ENCODE data around the gene LAD1.

LAD1 gene

DNA sequence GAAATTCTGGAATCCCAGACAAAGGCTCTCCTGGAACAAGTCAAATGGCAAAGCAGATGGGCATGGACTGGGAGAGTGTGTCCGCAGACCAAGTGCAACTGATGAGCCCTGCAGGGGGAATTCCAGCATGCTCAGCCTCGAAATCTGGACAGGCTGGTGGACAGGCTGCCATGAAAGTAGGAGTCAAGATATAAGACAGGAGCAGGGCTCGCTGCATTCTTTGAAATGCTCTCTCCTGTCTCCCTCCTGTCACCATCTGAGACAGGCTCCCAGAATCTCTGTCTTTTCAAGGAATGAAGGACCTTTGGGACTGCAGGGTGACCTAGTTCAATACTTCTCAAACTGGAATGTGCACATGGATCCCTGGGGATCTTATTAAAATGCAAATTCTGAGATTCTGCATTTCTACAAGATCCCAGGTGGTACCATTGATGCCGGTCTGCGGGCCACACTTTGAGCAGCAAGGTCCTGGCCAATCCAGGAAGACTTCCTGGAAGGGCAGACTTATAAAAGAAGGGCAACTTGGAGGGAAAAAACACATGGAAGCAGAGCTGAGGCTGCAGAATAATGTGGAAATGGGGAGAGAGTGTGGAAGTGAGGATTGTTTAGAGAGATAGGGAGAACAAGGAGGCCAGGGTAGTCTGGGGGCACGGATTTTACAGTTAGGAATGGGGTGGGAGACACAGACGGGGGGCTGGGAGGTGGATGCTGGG is 51.5 kb downstream of the LAD1 start:
- no peak for DNase-seq (ENCODE audit: low spot score)

DNA sequence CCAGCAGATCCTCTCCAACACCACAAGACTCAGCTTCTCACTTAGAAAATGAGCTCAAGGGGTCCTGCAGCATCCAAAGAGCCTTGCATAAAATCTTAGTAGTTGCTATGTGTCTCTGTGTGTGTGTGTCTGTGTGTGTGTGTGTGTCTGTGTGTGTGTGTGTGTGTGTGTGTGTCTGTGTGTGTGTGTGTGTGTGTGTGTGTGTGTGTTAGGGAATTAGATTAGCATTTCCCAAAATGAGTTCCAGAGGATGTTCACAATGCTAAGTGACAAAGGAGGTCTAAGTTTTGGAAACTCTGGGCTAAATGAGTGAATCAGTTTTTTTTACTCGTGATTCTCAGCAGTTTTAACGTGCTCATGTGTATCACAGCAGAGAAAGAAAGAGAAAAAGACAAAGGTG is 52.1 kb downstream of the LAD1 start:
- no peak for DNase-seq (ENCODE audit: low spot score)

DNA sequence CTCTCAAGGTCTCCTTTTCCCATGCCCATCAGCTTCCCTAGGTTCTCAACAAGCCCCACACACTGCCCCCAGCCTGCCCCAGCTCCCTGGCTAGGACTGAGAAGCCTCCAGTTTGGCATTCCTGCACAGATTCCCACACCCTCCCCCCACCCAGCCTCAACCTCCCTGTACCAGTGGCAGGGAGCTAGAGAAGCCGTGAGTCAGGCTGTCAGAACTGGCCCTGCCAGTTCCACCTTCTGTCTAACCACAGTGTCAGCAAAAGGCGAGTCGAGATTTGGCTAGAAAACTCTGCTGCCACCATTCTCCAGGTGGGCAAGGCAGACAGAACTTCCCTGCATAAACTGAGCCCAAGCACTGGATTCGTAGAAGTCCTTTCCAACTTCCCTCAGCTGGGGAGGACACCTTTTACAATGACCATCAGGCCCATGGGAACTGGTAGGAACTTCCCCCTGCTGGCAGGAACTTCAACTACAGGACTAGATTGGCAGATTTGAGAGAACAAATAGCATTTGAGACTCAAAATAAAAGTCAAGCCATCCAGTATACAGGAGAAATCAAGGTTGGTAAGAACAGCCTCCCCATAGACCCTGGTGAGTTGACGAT is 52.7 kb downstream of the LAD1 start:
- peak; percentile 61 for DNase-seq (ENCODE audit: low spot score)

DNA sequence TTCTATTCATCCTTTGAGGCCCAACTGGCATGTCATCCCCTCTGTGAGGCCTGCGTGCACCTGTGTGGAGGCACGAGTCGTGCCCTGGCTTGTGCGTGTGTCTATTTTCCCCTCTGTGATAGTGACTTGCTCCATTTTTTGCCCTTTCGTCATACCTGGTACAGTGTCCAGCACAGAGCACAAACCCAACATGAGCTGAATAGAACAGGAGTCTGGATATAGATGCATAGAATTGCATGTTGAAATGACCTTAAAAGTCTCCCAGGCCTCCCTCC is 54.1 kb downstream of the LAD1 start:
- DNase-seq (ENCODE audit: low spot score) = no peak

DNA sequence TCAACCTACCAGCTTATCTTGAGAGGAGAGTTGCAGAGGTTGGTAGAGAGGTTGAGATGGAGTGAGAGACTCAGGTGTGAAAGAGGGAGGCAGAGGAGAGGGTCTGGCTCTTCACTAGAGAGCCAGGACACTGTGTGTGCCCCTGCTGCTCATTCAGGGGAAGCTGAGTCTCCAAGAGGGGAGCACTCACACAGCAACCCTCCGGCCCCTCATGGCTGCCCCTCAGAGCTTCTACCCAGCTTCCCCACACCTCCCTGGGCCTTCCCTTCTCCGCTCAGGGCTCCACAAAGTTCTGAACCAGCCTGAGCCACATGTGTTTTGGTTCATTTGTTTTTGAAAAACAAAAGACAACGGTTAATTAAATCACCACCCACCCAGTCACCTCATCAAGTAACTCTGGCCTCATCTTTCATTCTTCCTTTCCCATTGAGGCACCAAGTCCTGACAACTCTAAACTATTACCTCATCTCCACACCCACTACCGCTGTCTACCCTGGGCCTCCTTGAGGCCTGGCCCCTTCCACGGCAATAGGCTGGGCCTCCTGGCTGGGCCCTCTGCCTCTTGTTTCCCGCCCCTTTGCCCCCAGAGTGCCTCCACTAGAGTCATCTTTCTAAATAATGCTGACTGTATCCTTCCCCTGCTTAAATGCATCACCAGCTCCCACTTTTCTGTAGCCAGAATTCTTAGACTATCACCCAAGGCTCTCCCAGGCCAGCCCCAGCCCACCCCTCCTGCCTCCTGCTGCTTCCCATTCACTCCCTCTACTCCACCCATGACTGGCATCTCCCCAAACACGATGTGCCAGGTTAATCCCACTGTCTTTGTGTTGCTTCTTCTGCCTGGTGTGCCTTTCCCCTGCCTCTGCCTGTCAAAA is 54.7 kb downstream of the LAD1 start:
- no peak for DNase-seq (ENCODE audit: low spot score)

DNA sequence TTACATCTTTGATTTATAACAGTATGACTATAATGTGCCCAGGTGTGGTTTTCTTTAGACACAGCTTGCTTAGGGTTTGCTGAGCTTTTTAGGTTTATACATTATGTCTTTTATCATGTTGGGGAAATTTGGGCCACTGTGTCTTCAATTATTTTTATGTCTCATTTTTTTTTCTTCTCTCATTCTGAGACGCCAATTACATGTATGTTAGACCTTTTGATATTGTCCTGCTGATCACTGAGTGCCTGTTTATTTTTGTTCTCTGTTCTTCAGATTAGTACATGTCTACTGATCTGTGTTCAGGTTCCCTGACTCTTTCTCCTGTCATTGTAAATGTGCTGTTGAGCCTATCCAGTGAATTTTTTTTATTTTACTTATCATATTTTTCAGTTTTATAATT is 57.7 kb downstream of the LAD1 start:
- no peak for DNase-seq (ENCODE audit: low spot score)

DNA sequence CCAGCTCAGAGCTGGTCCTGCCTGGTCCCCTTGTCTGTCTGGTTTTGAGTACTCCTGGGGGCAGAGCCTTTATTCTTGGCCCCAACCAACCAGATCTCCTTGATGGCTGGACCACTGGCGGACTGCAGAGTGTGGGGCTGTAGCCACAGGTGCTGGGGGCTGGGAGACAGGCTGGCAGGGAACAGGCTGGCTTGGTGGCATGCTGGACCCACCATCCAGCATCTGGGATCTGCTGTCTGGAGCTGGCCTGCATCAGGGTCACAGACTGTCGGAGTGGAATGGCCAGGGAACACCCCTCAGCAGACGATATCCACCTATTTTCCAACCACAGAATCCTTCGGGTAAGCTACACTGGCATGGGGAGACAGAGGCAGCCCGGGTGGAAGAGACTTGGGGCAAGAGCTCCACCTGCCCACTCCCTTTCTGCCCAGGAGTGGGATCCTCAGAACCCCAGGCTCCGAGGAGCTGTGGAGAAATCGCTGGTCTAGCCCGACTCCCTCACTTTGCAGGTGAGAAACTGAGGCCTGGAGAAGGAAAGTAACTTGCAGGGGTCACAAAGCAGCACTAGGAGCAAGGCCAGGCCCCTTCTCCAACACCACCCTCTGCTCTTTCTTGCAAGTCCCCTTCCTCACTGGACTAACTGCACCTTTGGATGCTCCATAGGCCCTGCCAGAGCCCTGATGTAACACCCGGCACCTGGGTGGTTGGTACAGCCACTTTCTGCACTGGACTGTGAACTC is 62.2 kb downstream of the LAD1 start:
- DNase-seq (ENCODE audit: low spot score) = no peak

DNA sequence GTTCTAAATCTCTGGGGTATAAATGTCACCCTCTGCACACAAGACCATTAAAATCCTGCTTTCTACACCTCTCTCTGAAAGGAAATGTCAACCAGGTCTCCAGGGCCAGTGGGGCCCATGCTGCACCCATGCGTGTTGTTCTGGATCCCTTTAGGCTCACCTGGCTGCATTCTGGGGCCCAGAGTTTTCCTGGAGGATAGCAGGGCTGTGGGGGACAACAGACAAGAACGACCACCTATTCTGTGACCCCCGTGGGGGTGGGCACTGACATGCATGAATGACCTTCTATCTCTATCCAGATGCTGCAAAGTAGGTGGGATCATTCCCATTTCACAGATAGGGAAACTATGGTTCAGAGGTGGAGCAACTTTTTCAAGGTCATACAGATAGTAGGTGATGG is 63.2 kb downstream of the LAD1 start:
- DNase-seq (ENCODE audit: low spot score) = no peak

DNA sequence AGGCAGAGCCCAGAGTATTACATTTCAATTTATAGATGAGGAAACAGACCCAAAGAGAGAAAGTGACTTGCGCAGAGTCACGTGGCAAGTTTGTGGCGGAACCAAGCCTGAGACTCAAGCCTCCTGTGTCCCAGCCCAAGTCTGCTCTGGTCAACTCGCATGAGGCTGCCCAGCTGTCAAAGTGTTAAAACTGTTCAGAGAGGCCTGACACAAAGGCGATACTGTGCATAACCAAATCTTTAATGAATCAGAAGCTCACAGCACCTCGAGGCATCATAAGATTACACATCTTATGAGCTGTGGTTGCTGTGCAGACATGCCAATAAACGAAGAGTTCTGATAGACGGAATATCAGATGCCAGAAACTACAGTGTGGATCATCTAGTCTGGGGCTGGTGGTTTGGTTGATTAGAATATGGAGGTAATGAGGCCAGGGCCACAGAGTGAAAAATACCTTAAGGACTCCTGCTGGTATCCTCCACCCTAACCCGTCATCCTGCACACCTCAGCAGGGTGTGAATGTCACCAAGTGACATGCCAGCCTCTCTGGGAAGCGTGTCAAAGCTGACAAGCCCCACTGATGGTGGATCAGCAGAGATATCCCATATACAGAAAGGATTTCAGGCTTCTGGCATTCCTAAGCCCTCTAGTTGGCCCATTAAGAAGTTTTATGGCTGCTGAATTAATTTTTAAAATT is 63.8 kb downstream of the LAD1 start:
- no peak for DNase-seq (ENCODE audit: low spot score)

DNA sequence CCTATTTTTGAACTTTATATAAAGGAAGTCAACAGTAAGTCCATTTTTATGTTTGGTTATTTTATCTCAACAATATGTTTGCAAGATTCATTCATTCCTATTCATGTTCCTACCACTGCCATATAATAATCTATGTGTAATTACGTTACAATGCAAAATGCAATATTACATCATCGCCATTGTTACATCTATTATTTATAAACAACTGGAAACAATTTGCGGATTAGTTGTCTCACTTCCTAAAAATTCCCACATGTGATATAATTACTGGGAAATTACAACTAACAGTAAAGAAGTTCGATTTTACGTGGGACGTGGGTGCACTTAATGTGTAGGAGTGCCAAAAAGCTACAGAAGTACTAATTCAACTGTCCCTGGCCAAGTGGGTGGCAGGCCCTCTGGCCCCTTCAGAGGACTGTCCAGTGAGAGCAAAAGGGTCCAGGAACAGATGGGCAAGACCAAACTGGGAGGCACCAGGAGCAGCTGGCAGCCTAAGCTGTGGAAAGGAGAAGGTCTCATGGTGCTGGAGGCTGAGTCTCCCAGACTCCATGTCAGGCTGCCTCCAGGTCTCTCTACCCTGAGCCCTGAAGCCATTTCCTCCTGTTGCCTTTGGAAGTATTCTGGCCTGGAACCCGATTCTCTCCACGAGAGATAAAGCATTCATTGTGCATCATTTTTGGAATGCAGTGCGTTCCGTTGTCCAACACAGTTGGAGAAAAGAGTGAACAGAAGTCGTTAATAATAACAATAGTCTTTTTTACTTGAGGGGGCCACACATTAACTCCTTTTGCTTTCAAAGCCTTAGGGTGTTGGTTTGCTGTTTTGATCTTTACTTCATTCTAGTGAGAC is 64.6 kb downstream of the LAD1 start:
- no peak for DNase-seq (ENCODE audit: low spot score)

DNA sequence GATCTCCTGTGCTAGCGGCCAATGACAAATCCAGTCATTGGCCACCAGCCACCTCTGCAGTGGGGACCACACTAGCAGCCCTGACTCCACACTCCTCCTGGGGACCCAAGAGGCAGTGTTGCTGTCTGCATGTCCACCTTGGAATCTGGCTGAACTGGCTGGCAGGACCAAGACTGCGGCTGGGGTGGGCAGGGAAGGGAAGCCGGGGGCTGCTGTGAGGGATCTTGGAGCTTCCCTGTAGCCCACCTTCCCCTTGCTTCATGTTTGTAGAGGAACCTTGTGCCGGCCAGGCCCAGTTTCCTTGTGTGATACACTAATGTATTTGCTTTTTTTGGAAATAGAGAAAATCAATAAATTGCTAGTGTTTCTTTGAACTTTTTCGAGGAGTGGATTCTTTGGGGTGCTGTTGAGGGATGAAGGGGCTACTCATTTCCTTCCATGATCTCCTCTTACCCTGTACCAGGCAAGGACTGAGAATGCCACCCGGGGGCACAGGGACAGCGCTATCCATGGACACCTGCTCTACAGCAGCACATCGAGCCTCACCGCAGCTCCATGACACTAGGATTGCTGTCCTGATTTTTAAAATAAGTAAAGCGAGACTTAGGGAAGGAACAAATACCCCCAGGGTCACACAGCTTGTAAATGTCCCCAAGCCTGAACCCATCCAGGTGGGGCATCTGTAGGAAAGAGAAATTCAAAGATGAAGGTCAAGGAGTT is 66.3 kb downstream of the LAD1 start:
- no peak for DNase-seq (ENCODE audit: low spot score)

DNA sequence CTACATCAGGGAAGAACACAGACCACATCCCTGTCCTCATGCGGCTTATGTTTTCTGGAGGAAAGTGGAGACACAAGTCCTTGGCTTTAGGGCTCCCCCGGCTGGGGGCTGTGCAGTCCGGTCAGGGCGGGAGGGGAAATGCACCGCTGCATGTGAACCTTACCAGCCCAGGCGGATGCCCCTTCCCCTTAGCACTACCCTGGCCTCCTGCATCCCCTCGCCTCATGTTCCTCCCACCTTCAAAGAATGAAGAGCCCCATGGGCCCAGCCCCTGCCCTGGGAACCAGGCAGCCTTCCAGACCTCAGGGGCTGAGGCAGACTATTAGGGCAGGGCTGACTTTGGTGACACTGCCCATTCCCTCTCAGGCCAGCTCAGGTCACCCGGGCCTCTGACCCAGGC is 67.1 kb downstream of the LAD1 start:
- no peak for DNase-seq (ENCODE audit: low spot score)

DNA sequence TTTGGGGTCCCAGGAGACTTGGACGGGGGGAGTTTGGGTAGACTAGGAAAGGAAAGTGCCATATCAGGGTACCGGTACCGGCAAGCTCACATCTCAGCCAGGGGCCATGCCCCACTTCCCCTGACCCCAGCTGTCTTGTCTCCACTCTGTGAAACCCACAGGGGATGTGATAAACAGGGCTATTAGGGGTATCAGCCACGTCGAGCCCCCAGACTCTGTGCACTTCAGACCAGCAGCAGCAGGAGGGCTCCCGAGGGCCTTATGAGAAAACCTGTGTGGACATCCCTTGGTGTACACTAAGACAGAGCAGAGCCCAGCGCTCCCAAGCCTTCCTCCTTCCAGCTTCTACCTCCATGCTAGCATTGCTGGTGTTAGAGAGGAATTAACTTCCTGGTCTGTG is 68.0 kb downstream of the LAD1 start:
- no peak for DNase-seq (ENCODE audit: low spot score)

Data from ecto neural progenitor cell (in vitro differentiated cells).